Measurements from ENCODE around the gene CMIP.

- TF ChIP-seq POLR2AphosphoS5 (IDR thresholded peaks at IDR 0.05) (no peak), CTCF (IDR thresholded peaks at IDR 0.05) (no peak), EP300 (IDR thresholded peaks at IDR 0.05) (no peak), POLR2A (IDR thresholded peaks at IDR 0.05) (no peak)
Measured at GRCh38 chr16:81461243-81461642, 16.6 kb downstream of the CMIP start.

Measured in sigmoid colon (tissue), 4 donors.